GM12865 (cell line): ENCODE results near the gene SLC2A9.
A peak's percentile ranks its signal among the peaks of the same experiment; 100 is the strongest.

Experiments
- DNase-seq: peaks from one replicate; pipeline ENCODE4 v3.0.0; 2010; ENCODE audit warnings: low read depth
- H3K4me3 ChIP-seq: 2 replicates; pipeline ENCODE4 v1.5.1; 2011; ENCODE audit warnings: mild to moderate bottlenecking, low read depth, low read length, control low read depth
- TF ChIP-seq, protein P1 (sequence below): IDR thresholded peaks from 2 replicates; pipeline ENCODE4 v1.5.1; 2011; ENCODE audit warnings: low read length, control low read depth, low read depth, inconsistent platforms; ENCODE audit not compliant: insufficient read depth; ENCODE audit errors: missing control alignments

SLC2A9 gene

DNA sequence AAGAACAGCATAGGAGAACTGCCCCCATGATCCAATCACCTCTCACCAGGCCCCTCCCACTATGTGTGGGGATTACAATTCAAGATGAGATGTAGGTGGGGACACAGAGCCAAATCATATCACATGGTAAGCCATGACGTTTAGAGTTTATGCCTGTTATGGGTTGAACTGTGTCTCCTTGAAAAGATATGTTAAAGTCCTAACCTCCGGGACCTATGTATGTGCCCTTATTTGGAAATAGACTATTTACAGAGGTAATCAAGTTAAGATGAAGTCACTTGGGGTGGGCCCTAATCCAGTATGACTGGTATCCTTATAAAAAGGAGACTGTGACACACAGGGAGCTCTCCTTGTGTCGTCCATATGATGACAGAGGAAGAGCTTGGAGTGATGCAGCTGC is 25.2 kb upstream of the SLC2A9 start:
- no peak overlapping the region for H3K4me3 ChIP-seq
- no peak for DNase-seq
- TF ChIP-seq, protein P1, sequence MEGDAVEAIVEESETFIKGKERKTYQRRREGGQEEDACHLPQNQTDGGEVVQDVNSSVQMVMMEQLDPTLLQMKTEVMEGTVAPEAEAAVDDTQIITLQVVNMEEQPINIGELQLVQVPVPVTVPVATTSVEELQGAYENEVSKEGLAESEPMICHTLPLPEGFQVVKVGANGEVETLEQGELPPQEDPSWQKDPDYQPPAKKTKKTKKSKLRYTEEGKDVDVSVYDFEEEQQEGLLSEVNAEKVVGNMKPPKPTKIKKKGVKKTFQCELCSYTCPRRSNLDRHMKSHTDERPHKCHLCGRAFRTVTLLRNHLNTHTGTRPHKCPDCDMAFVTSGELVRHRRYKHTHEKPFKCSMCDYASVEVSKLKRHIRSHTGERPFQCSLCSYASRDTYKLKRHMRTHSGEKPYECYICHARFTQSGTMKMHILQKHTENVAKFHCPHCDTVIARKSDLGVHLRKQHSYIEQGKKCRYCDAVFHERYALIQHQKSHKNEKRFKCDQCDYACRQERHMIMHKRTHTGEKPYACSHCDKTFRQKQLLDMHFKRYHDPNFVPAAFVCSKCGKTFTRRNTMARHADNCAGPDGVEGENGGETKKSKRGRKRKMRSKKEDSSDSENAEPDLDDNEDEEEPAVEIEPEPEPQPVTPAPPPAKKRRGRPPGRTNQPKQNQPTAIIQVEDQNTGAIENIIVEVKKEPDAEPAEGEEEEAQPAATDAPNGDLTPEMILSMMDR = no peak

DNA sequence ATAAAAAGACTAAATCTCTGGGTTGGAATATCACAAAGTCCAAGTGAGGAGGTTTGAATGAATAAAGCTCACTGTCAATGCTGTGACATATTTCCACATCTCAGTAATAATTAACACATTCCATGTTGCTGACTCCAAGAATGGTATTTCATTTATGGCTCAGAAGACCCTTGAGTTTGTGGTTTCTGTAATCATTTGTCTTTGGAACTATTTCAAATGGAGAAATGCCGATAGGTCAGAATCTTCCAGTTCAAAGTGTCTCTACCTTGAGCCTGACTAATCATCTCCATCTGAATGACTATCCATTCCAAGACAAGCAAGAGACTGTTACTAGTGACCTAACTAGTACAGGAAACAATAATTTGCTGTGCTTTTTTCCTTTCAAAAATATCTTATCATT is 24.2 kb upstream of the SLC2A9 start:
- H3K4me3 ChIP-seq = no peak overlapping the region
- DNase-seq = no peak
- TF ChIP-seq, protein P1 = no peak

DNA sequence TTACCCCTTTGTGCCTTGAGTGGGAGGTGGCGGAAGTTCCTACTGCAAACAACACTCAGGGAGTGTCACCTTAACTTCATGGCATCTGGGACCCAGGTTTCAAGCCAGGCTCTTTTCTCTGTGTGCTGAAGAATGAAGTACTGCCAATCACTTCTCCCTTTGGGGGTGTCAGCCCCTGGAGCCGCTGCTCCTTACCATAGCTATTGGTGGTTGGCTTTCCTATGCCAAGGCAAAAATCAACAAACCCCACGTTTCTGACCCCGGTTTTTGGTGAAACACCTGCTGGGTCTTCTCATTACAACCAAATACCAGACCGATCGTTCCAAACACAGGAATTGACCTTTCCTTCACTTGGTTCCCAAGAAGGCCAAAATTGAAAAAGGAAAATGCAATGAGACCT is 19.7 kb upstream of the SLC2A9 start:
- TF ChIP-seq, protein P1 = no peak
- DNase-seq = no peak
- no peak overlapping the region for H3K4me3 ChIP-seq

DNA sequence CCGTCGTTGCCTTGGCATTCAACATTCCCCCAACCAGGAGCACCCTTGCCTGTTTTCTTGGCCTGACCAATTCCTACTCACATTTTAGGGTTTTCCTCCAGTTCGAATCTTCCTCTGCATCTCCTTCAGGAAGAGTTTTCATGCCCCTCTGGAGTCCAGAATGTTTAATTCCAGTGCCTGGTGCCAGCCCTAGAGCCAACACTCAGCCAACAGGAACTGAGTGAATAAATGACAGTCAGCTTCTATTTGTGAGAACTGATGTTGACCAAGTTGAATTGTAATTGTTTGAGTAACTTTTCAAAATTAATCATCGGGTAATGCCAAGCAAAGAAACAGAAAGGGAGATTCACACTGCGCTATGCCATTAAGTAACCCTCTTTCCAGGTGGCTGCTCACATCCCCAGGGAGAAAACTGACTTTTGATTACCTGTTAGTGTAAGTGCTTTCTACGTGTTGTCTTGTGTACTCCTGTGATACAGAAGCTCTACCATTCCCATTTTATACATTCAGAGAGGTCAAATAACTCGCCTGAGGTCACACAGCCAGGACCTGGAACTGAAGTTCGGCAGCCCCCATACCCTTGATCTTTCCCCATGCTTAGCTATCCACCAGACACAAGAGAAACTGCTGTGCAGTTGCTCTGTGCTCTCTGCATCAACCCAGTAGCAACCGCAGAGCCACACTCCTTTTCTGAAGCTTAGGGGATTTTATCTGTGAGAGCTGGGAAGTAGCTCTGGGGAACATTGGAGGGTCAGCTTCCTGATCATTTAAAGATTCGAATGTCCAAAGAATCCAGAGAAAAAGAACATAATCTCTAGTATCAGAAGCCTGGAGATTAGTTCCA is 19.0 kb upstream of the SLC2A9 start:
- peak; percentile 38 for DNase-seq
- peak overlapping the region; percentile 9; the same call in 1 of the 2 replicates for H3K4me3 ChIP-seq
- TF ChIP-seq, protein P1 = no peak

DNA sequence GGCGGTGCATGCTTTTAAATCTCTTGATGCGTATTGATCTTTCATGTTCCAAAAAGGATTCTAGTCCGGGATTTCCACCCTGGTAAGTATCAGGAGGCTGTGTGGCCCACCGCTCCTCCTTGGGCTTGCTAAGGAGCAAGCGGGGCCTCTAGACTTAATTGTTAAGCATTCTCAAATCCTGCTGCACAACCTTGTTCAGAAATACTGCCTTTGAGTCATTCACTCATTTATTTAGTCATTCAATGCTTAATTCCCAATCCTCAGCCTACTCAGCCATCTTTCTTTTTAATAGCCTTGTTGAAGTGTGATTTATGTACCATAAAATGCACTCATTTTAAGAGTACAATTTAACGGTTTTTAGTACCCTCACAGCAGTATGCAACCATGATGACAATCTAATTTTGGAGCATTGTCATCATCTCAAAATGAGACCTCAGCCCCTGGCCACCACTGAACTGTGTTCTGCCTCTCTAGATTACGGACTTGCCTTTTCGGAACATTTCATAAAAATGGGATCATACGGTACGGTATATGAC is 15.6 kb upstream of the SLC2A9 start:
- H3K4me3 ChIP-seq = no peak overlapping the region
- no peak for DNase-seq
- TF ChIP-seq, protein P1 = no peak

DNA sequence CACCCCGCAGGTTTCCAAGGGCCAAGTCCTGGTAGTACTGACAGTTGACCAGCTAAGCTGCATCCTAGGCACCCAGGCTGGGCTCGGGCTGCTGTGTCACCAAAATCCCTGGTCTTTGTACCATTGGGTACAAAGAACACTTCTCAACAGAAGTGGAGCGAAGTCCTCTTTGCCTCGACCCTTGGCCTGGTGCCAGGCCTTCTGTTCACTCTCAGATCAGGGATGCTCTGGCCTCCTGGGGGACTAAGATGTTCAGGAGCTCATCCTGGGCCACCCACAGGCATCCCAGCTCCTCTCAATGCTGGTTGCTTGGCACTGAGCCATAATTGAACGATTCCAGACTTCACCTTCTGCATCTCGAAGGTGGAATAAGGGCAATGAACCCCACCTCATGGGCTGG is 13.8 kb upstream of the SLC2A9 start:
- TF ChIP-seq, protein P1 = peak; percentile 1
- H3K4me3 ChIP-seq = no peak overlapping the region
- DNase-seq = no peak

DNA sequence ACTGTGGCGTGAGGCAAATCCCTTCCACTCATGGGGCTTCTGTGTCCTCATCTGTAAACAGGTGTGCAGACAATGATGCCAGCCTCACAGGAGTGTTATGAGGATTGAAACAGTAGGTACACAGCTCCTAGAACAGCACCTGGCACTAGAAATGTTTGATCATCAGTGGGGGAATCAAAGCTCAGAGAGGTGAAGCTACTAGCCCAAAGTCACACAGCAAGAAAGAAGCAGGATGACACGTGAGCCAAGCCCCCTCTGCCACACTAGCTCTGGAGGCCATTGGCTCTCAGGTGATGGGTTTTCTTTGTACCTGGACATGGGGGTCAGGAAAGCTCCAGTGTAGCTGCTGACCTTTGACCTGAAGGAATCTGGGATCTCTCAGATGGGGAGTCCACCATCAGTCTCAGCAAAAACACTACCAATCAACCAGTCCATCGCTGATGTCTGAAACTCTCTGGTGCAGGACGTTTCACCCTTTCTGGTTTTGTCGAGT is 13.4 kb upstream of the SLC2A9 start:
- DNase-seq = no peak
- TF ChIP-seq, protein P1 = no peak

More for the DNA sequence above, 13.4 kb upstream of the SLC2A9 start:
- H3K4me3 ChIP-seq = no peak overlapping the region
